Measurements from ENCODE around the gene CCN6.
"Not testable (repeated sequence)": the region's sequence is repeated elsewhere in the genome, so short reads cannot be mapped to it uniquely, and the experiment has no call there.

CCN6 gene

DNA sequence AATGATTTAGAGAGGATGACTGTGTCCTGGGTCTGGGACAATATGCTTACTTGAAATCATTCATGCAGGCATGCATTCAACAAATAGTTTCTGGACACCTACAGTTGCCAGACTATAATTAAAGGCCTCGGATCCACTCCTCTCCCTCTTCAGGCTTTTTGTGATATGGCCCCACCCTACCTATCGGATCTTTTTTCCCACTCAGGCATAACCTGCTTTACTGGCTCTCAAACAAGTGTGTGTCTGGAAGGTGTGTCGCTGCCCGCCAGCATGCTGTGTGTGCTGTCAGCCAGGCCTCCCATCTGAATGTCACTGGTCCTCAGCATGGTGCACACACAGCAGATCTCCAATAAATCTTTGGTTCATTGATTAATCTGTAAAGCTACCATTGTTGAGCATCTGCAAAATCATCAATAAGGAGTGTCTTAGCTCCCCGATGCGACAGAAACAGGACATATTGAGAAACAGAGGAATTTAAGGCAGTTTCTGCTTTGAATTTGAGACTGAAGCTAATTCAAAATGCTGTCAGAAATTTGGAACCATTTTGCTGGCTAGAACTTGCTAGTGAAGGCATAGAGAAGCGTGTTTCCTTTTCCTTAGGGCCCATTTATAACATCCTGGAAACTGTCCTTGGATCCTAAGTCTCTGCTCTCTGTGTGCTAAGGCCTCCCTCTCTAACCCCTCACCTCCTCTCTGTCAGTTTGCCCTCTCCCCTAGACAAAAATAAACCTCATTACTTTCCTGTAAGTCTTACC lies 23.5 kb upstream of the CCN6 start:
- DNase-seq, result peak; percentile 43

DNA sequence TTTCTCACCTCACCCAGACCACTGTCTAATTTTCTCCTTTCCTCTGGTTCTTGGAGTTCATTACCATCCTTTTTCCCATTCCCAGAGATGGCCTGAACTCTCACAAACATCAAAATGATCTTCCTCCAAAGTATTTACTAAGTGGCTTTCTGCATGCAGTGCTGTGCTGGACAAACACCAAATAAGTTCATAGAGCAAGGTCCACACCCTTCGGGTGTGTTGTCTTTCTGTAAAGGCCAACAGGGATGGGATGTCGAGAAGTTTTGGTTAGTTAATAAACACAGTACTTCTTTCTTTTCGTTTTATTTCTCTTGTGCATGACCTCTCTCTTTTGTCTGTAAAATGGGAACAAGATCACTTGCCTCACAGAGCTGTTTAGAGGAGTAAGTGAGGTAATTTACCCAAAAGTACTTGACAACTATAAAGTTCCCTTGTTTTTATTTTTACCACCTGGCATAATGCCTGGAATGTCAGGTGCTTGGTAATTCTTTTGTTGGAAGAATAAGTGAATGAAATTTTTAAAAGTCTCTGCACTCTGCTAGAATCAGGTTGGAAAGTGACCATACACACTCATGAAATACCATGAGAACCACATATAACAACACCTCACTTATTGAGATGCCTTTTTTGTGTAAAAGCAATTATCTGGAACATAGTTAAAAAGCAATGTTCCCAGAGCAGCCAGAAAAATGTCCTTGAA lies 22.8 kb upstream of the CCN6 start:
- no peak for DNase-seq

DNA sequence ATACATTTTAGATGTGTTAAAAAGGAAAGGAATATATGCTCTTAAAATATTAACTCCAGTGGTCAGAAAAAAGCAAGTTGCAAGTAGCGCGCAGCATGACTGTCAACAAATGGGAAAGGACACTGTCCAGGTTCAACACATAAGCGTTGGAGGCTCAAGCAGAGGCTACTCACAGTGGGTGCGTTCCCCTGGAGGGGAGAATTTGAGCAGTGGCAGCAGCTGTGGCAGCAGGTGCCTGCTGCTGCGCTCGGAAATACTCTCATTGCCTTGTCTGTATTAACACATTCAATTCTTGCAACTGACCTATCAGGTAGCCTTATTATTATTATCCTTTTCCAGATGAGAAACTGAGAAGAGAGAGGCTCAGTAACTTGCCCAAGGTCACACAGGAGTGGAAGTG lies 21.9 kb upstream of the CCN6 start:
- no peak for DNase-seq

DNA sequence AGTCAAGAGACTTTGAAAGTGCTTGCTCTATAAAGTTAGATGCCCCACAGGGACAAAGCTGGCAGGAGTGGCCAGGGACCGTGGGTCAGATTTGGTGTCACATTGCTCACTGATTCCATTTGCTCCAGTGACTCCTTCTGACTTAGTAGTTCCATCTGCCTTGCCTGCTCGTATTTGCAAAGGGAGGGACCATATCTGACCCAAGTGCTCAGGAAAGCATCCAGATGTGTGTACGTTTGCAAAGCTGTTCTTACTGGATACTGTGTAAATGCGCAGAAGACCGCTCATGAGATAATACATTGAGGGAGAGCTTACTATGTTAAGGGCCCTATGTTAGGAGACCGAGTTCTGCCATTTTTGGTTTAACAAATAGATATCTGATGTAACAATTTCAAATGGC lies 21.2 kb upstream of the CCN6 start:
- no peak for DNase-seq

DNA sequence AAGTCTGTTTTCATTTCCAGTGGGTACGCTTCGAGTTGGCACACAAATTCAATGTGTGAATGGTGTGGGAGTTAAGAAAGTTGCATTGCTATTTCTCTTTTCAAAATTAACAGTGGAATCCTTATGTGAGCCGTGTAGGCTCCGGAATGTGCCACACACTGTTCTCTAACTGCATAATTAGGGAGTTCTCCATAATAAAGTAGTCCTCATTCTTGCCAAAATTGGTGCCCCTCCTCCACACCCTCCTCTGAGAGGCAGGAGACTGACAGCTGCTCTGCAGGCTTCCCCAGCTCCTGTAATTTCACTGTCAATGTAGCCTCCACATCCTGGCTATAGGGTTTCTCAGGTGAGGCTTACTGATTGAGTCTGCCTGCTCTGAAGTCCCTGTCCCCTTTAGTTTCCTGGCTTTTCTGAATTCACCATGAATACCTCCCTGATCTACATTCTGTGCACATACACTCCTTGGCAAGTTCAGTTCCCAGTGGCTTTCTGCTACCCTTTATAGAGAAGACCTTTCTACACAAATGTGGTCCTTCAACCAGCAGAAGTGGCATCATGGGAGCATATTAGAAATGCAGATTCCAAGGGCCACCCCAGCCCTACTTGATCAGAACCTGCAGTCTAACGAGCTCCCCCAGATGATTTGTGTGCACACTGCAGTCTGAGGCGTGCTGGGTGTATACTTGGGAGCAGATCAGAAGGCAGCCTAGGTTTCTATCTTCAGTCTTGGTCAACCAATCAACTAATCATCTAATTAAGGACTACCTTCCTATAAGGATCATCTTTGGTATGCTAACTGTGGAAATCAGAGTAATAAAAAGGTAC lies 19.9 kb upstream of the CCN6 start:
- DNase-seq, result no peak

GRCh38 chr6:112034616-112034995 lies 19.3 kb upstream of the CCN6 start:
- no peak for DNase-seq

GRCh38 chr6:112036088-112036637 lies 17.7 kb upstream of the CCN6 start:
- DNase-seq, result no peak

DNA sequence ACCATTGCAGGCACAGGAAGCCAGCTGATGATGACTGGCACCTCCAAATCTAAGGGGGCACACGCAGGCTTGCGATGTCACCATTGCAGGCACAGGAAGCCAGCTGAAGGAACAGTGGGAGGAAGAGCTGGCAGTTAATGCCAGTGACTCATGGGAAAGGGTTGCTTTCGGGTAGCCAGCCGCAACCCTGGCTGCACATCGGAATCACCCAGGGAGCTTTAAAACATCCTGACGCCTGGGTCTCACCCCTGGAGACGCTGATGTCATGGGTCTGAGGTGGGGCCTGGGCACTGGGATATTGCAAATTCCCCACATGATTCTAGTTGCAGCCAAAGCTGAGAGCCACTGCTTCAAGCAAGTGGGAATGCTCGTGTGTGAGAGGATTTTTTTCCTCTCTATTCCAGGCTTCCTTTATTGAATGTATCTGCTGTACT lies 16.1 kb upstream of the CCN6 start:
- DNase-seq, result no peak

GRCh38 chr6:112038268-112038667 lies 15.6 kb upstream of the CCN6 start:
- no peak for DNase-seq

DNA sequence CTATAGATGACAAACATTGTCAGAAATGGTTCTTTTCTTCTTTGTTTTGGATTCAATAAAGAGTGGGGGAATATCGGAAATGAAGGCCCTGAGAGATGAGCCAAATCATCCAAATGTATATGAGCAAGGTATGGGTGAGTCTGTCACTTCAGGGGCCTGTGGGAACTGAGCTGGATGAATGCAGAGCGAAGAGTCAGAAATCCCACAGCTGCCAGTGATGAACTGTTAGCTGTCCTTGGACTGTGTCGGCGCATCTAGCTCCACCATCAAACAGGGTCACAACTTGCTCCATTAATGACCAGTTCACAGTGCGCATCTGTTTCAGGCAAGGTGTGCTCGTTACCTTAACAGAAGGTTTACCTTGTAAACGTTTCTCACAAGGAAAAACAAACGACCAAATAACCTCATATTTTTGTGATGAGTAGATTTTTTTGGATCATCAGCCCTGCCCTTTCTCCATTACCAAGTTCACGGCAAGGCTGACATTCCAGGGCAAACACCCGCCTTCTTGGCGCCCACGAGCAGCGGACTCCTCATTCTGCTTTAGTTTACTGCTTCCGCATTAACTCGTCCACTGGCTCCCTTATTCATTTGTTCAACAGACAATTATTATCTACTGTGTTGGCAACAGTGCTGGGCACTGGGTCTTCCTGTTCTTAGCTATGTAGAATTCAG lies 15.0 kb upstream of the CCN6 start:
- DNase-seq, result no peak

GRCh38 chr6:112039431-112039770 lies 14.5 kb upstream of the CCN6 start:
- DNase-seq, result no peak

GRCh38 chr6:112040956-112041355 lies 12.9 kb upstream of the CCN6 start:
- no peak for DNase-seq

DNA sequence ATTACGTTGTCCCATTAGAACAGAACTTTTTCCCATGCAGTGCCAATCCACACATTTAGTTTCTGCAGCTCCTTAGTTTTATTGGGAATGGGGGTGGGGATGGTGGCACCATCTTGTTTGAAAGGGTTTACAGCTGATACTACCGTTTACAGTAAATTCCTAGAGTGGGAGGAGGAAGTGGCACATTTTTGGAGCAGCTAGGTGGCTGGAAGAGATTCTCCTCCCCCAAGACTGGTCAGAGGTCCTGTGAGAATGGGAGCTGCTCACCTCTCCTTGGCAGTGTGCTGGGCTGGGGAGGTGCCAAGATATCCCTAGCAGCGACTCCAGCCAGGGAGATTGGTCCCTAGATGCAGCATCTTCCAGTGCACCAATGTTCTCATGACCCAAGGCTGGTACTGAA lies 12.4 kb upstream of the CCN6 start:
- no peak for DNase-seq

- peak; percentile 88 for DNase-seq
Measured at GRCh38 chr6:112043032-112044007, 10.6 kb upstream of the CCN6 start.

GRCh38 chr6:112044196-112044595 lies 9.7 kb upstream of the CCN6 start:
- no peak for DNase-seq

DNA sequence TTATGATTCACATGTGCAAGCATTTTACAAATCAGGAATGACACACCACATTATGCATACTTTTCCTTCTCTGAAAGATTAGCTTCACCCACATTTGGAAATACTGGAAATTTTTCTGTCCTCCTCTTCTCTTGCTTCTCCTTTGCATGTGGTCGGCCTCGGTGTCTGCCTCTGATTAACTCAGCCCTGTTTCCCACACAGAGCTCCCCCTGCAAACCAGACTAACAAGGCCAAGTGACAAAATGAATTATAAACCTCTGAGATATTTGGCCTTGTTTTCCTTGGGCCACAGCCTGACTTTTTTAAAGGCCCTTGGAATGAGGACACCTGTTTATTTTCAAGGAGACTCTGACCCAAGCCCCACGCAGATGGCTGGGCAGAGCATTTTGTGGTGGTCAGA lies 9.0 kb upstream of the CCN6 start:
- DNase-seq, result no peak

DNA sequence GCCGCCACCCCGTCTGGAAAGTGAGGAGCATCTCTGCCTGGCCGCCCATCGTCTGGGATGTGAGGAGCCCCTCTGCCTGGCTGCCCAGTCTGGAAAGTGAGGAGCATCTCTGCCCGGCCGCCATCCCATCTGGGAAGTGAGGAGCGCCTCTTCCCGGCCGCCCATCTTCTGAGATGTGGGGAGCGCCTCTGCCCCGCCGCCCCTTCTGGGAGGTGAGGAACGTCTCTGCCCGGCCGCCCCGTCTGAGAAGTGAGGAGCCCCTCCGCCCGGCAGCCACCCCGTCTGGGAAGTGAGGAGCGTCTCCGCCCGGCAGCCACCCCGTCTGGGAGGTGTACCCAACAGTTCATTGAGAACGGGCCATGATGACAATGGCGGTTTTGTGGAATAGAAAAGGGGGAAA lies 6.4 kb upstream of the CCN6 start:
- DNase-seq, result not testable (repeated sequence)

DNA sequence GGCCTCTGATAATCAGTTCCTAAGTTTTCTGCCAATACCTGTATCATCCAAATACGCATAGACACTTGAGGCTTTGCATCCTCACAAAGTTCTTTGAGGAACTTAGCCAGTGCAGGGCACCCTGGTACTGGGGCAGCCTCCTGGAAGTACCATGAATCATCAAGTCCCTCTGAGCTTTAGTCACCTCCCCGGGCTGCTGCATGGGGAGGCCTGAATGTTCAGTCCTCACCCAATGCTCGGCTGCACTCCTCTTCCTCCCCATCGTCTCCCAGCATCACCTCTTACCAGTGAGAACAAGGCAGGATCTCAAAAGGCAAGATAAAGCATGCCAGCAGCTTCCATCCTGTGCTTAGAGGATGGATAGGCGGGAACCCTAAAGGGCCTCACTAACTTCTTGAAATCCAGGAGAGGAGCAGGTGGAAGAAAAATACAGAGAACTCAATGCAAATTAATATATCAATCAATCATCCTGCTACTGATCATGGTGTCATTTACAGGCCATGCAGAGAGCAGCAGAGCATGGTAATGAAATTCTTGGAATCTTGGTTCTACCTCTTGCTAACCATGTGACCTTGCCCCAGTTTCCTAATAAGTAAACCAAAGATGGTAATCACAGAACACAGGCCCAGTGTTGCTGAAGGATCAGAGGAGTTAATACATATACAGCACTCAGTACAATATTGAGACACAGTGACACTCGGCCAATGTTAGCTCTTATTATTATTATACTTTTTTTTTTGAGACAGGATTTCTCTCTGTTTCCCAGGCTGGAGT lies 4.7 kb upstream of the CCN6 start:
- no peak for DNase-seq

GRCh38 chr6:112049996-112050395 lies 3.9 kb upstream of the CCN6 start:
- no peak for DNase-seq

DNA sequence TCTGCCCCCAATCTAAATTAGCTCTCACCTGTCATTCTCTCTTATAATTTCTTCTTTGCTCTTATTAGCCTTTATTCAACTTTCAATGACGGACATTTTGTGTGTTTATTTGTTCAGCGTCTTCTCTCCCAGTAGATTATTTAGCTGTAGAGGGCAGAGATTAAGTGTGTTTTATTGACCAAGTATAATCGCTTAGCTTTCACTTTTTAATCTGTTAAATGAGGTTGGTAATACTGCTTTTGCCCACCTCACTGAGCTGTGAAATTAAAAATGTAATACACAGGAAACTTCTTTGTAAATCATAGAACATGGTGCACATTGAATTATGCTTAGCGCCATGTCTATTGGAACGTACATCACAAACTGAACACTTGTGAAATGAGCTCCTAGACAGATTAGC lies 3.5 kb upstream of the CCN6 start:
- DNase-seq, result no peak

DNA sequence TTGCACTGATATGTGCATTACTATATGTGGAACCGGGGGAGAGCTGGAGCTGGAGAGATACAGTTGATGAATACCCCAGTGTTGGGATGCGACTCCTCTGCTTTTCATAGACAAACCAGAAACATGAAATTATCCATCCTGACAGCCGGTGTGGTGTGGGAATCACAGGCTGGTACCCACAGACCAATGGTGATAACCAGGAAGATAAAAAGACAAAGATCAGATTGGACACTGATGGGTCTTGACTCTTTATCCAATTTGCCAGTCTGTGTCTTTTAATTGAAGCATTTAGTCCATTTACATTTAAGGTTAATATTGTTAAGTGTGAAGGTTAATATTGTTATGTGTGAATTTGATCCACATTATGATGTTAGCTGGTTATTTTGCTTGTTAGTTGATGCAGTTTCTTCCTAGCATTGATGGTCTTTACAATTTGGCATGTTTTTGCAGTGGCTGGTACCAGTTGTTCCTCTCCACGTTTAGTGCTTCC lies 2.6 kb upstream of the CCN6 start:
- not testable (repeated sequence) for DNase-seq

All from NCI-H748 treated with DMSO at 0.1 percent for 48 hours (cell line).